ENCODE data around the gene CALU.
A peak's percentile ranks its signal among the peaks of the same experiment; 100 is the strongest.

CALU gene

DNA sequence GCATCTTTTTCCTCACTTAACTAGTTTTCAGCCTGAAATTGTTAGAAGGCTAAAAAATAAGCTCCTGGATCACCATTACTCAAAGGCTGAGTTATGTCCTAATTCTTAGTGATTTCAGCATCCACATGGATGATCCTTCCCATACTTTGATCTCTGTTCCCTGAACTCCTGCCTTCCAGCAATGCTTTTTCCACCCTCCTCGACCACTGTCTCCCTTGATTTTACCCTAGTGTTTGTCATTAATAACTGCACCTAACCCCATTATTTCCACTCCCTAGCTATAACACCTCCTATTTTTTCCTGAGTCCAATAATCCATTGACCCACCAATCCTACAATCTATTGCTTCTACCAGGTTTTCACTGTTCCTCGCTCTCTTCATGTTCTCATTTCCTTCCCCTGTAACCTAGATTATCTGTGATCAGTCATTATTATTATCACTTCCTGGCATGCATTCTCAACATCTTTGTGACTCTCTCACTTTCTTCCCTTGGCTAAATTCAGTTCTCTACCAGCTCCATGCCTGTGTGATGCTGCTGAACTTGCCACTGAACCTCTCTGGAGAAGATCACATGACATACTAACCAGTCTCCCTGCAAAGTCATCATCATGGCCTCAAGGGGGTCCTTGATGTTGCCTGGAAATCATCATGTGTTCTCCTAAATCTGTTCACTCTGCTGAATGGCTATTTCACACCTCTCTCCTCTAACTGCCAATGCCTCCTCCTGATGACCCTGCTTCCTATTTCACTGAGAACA is 6.5 kb upstream of the CALU start:
- TF ChIP-seq CTCF (IDR thresholded peaks at IDR 0.05; ENCODE audit: extremely low read depth, missing control alignments), result no peak
- no peak for DNase-seq (ENCODE audit: low spot score)

- no peak for DNase-seq (ENCODE audit: low spot score)
- no peak for TF ChIP-seq CTCF (IDR thresholded peaks at IDR 0.05; ENCODE audit: extremely low read depth, missing control alignments)
Measured at GRCh38 chr7:128733278-128733645, 5.9 kb upstream of the CALU start.

GRCh38 chr7:128734890-128735289 is 4.3 kb upstream of the CALU start:
- DNase-seq (ENCODE audit: low spot score), result no peak
- TF ChIP-seq CTCF (IDR thresholded peaks at IDR 0.05; ENCODE audit: extremely low read depth, missing control alignments), result no peak

DNA sequence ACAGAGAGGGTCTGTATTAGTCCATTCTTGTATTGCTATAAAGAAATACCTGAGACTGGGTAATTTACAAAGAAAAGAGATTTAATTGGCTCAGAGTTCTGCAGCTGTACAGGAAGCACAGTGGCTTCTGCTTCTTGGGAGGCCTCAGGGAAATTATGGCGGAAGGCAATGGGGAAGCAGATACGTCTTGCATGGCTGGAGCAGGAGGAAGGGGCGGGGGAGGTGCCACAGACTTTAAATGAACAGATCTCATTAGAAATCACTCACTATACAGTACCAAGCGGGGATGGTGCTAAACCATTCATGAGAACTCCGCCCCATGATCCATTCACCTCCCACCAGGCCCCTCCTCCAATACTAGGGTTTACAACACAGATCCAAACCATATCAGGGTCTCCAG is 3.7 kb upstream of the CALU start:
- TF ChIP-seq CTCF (IDR thresholded peaks at IDR 0.05; ENCODE audit: extremely low read depth, missing control alignments), result no peak
- no peak for DNase-seq (ENCODE audit: low spot score)

DNA sequence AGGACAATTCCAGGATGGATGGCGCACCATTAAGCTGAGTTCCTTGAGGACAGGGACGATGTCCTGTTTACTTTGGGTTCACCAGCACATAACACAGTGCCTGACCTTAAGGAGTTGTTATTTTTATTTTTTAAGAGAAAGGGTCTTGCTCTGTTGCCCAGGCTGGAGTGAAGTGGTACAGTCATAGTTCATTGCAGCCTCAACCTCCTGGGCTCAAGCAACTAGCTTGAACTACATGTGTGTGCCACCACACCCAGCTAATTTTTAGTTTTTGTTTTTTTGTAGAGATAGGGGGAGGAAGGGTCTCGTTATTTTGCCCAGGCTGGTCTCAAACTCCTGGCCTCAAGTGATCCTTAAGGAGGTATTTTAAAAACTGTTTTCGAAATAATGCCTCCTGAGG is 1.7 kb upstream of the CALU start:
- DNase-seq (ENCODE audit: low spot score), result no peak
- no peak for TF ChIP-seq CTCF (IDR thresholded peaks at IDR 0.05; ENCODE audit: extremely low read depth, missing control alignments)

DNA sequence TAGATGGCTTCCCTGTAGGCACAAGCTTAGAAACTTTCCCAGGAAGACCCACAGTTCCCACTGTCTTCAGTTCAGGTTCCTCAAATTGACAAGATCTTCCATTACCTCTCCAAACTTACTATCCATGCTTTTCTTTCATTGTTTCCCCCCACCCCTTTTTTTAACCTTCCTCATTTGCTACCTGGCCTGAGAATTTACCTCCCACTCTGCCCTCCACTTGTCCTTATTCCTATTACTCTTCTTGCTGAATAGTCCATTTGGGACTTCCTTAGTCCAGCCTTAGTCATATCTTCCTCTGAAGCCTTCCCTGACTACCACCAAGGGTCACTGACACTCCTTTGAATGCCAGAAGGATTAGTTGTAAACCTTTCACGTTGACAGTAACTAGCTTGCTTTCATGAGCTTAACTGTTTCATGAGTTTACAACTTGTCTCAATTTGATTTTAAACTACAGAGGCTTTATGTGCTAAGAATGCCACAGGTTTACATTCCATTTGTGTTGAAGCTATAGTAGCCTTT is 1.2 kb upstream of the CALU start:
- TF ChIP-seq CTCF (IDR thresholded peaks at IDR 0.05; ENCODE audit: extremely low read depth, missing control alignments), result no peak
- DNase-seq (ENCODE audit: low spot score), result no peak

- no peak for TF ChIP-seq CTCF (IDR thresholded peaks at IDR 0.05; ENCODE audit: extremely low read depth, missing control alignments)
- DNase-seq (ENCODE audit: low spot score), result peak; percentile 42
Measured at GRCh38 chr7:128738570-128739047, 550 bp upstream of the CALU start.
